Gastroesophageal sphincter (tissue), 3 donors: ENCODE data around the gene EML4.
"Not testable (repeated sequence)": the region's sequence is repeated elsewhere in the genome, so short reads cannot be mapped to it uniquely, and the experiment has no call there.

Source experiments
- EP300 ChIP-seq: sonication (generic); formaldehyde crosslinking; IDR thresholded peaks from one replicate; pipeline ENCODE4 v1.6.1; 2017; ENCODE audit warnings: antibody characterized with exemption, mild to moderate bottlenecking
- POLR2A ChIP-seq, 2 donors: fragments of 450-650 bp; IDR thresholded peaks; one replicate each; pipeline ENCODE4 v1.6.1; 2017; ENCODE audit warnings: antibody characterized with exemption in 2 of 2, mild to moderate bottlenecking in 2 of 2, moderate library complexity in 1 of 2
- TF ChIP-seq, protein P1 (sequence below), 4 experiments: fragments of 200-600 bp in 2 of 4; fragments of 450-650 bp in 2 of 4; sonication (generic) in 1 of 4; IDR thresholded peaks; one replicate each; pipeline ENCODE4 v1.5.1; 2017 to 2019; ENCODE audit warnings: antibody characterized with exemption in 4 of 4, mild to moderate bottlenecking in 2 of 4, moderate library complexity in 2 of 4

DNA sequence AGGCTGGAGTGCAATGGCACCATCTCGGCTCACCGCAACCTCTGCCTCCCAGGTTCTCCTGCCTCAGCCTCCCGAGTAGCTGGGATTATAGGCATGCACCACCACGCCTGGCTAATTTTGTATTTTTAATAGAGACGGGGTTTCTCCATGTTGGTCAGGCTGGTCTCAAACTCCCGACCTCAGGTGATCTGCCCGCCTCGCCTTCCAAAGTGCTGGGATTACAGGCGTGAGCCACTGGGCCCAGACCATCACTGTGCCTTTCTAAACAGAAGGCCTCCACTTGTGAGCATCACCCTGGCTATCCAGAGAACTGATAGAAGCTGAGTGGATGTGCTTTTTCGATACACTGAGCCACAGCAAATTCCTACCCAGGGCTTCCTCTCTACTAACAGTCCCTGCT lies 38.3 kb upstream of the EML4 start:
- TF ChIP-seq, protein P1, sequence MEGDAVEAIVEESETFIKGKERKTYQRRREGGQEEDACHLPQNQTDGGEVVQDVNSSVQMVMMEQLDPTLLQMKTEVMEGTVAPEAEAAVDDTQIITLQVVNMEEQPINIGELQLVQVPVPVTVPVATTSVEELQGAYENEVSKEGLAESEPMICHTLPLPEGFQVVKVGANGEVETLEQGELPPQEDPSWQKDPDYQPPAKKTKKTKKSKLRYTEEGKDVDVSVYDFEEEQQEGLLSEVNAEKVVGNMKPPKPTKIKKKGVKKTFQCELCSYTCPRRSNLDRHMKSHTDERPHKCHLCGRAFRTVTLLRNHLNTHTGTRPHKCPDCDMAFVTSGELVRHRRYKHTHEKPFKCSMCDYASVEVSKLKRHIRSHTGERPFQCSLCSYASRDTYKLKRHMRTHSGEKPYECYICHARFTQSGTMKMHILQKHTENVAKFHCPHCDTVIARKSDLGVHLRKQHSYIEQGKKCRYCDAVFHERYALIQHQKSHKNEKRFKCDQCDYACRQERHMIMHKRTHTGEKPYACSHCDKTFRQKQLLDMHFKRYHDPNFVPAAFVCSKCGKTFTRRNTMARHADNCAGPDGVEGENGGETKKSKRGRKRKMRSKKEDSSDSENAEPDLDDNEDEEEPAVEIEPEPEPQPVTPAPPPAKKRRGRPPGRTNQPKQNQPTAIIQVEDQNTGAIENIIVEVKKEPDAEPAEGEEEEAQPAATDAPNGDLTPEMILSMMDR (IDR thresholded peaks at IDR 0.05) = not testable (repeated sequence)
- not testable (repeated sequence) for TF ChIP-seq POLR2A (IDR thresholded peaks at IDR 0.05); EP300
